SK-N-SH (cell line): ENCODE measurements around the gene SLC22A14. TPM values are rescaled to one million over a fixed set of nuclear protein-coding genes. Genes with fewer than 3 reads are reported as not detected.

Experiments
- CTCF ChIA-PET: fragments of 300-600, 350-600 bp; formaldehyde crosslinking; extraction: SDS; loops from one replicate; lab custom pipeline; 2021; lab: Yijun Ruan, JAX
- POLR2A ChIA-PET: fragments of 350-600 bp; sonication (Branson Sonifier 250); formaldehyde crosslinking; extraction: SDS; loops from one replicate; lab custom pipeline; 2020; ENCODE audit warnings: antibody characterized with exemption, inconsistent platforms; lab: Yijun Ruan, JAX
- DNase-seq: peaks from one replicate; pipeline ENCODE4 v3.0.0; 2012
- H2AFZ ChIP-seq: fragments of 200-600 bp; sonication (generic); 2 replicates; pipeline ENCODE4 v1.8.1; 2016; ENCODE audit warnings: antibody characterized with exemption, mild to moderate bottlenecking, low read depth
- H3F3A ChIP-seq: fragments of 200-600 bp; sonication (generic); replicated peaks from 2 replicates; pipeline ENCODE3; 2016; ENCODE audit warnings: antibody characterized with exemption, mild to moderate bottlenecking; ENCODE audit not compliant: insufficient read depth
- H3K27ac ChIP-seq, 2 experiments: fragments of 200-500 bp in 1 of 2; fragments of 200-600 bp in 1 of 2; sonication (Bioruptor generic) in 1 of 2; sonication (generic), shearing (Covaris generic) in 1 of 2; 2 replicates each; pipeline versions ENCODE4 v1.5.1 to v1.6.1; 2014 to 2016; ENCODE audit warnings: low read depth in 2 of 2, inconsistent platforms in 1 of 2, low read length in 1 of 2, mild to moderate bottlenecking in 1 of 2, mixed read lengths in 1 of 2
- H3K27me3 ChIP-seq: fragments of 200-600 bp; sonication (generic), shearing (Covaris generic); 2 replicates; pipeline ENCODE4 v1.6.1; 2016; ENCODE audit warnings: mixed run types; ENCODE audit not compliant: insufficient read depth
- H3K36me3 ChIP-seq, 2 experiments: fragments of 200-500 bp in 1 of 2; fragments of 200-600 bp in 1 of 2; sonication (Bioruptor generic) in 1 of 2; sonication (generic) in 1 of 2; replicated peaks in 1 of 2; 2 replicates each; pipeline versions ENCODE3 to v1.5.1; 2014 to 2016; ENCODE audit warnings: low read length in 1 of 2, mild to moderate bottlenecking in 1 of 2; ENCODE audit not compliant: insufficient read depth in 2 of 2, control insufficient read depth in 1 of 2
- H3K4me1 ChIP-seq, 2 experiments: fragments of 200-500 bp in 1 of 2; fragments of 200-600 bp in 1 of 2; sonication (Bioruptor generic) in 1 of 2; sonication (generic), shearing (Covaris generic) in 1 of 2; 2 replicates each; pipeline versions ENCODE4 v1.5.1 to v1.6.1; 2014 to 2016; ENCODE audit warnings: low read depth in 1 of 2, low read length in 1 of 2, mixed run types in 1 of 2; ENCODE audit not compliant: insufficient read depth in 2 of 2, control insufficient read depth in 1 of 2
- H3K4me2 ChIP-seq: fragments of 200-600 bp; sonication (generic), shearing (Covaris generic); 2 replicates; pipeline ENCODE4 v1.6.1; 2017; ENCODE audit warnings: mixed run types
- H3K4me3 ChIP-seq, 2 experiments: fragments of 200-500 bp in 1 of 2; fragments of 200-600 bp in 1 of 2; sonication (Bioruptor generic) in 1 of 2; sonication (generic), shearing (Covaris generic) in 1 of 2; 2 replicates each; pipeline versions ENCODE4 v1.5.1 to v1.8.1; 2014 to 2016; ENCODE audit warnings: low read depth in 2 of 2, inconsistent platforms in 1 of 2, low read length in 1 of 2, mild to moderate bottlenecking in 1 of 2, mixed read lengths in 1 of 2, moderate library complexity in 1 of 2
- H3K79me2 ChIP-seq: fragments of 200-600 bp; sonication (generic); 2 replicates; pipeline ENCODE4 v1.8.1; 2017; ENCODE audit warnings: mild to moderate bottlenecking; ENCODE audit not compliant: insufficient read depth
- H3K9ac ChIP-seq: fragments of 200-600 bp; sonication (generic); 2 replicates; pipeline ENCODE4 v1.6.1; 2017; ENCODE audit warnings: mixed run types
- H3K9me2 ChIP-seq: fragments of 200-600 bp; sonication (generic); 2 replicates; pipeline ENCODE4 v1.6.1; 2017; ENCODE audit warnings: mixed run types
- H3K9me3 ChIP-seq: fragments of 200-600 bp; sonication (generic); 2 replicates; pipeline ENCODE4 v1.6.1; 2017; ENCODE audit warnings: mixed run types, mild to moderate bottlenecking, moderate library complexity
- H4K20me1 ChIP-seq: fragments of 200-600 bp; sonication (generic); 2 replicates; pipeline ENCODE4 v1.6.1; 2017; ENCODE audit warnings: mild to moderate bottlenecking, mixed run types; ENCODE audit not compliant: insufficient read depth
- ELF1 ChIP-seq: IDR thresholded peaks from 2 replicates; pipeline ENCODE4 v1.4.0; 2012
- EZH2phosphoT487 ChIP-seq: fragments of 200-600 bp; sonication (generic); IDR thresholded peaks from 2 replicates; pipeline ENCODE4 v1.6.1; 2017; ENCODE audit warnings: low read depth, mixed run types, mild to moderate bottlenecking, antibody characterized with exemption, moderate library complexity, borderline replicate concordance
- FOSL2 ChIP-seq: IDR thresholded peaks from 2 replicates; pipeline ENCODE4 v1.4.0; 2012; ENCODE audit warnings: low read depth, mild to moderate bottlenecking, moderate library complexity, borderline replicate concordance
- FOXJ3 ChIP-seq: sonication (generic); formaldehyde crosslinking; IDR thresholded peaks from 2 replicates; pipeline ENCODE4 v1.5.1; 2020; ENCODE audit warnings: mild to moderate bottlenecking, missing genetic modification reagents
- MAX ChIP-seq: IDR thresholded peaks from 2 replicates; pipeline ENCODE4 v1.4.0; 2012; ENCODE audit warnings: low read depth
- MEF2A ChIP-seq: IDR thresholded peaks from 2 replicates; pipeline ENCODE4 v1.4.0; 2012; ENCODE audit warnings: low read depth, borderline replicate concordance
- PBX3 ChIP-seq: IDR thresholded peaks from 2 replicates; pipeline ENCODE4; 2012
- POLR2AphosphoS5 ChIP-seq: IDR thresholded peaks from 2 replicates; pipeline ENCODE4 v1.6.1; 2012; ENCODE audit warnings: low read depth, low read length
- RXRA ChIP-seq: IDR thresholded peaks from 2 replicates; pipeline ENCODE4 v1.4.0; 2012; ENCODE audit warnings: low read depth, mild to moderate bottlenecking, borderline replicate concordance
- SIN3A ChIP-seq: IDR thresholded peaks from 2 replicates; pipeline ENCODE4 v1.6.1; 2012; ENCODE audit warnings: low read depth, mild to moderate bottlenecking, low read length, moderate library complexity, borderline replicate concordance
- YY1 ChIP-seq: IDR thresholded peaks from 2 replicates; pipeline ENCODE4 v1.4.0; 2012; ENCODE audit warnings: low read depth, mild to moderate bottlenecking
- ZBTB33 ChIP-seq: IDR thresholded peaks from 2 replicates; pipeline ENCODE4 v1.4.0; 2012; ENCODE audit warnings: low read depth, borderline replicate concordance
- WGBS: methylation state at CpG from one replicate; pipeline ENCODE4 v1.1.6; 2017; ENCODE audit warnings: low lambda C conversion rate; 5-methylcytosine and 5-hydroxymethylcytosine counted together
- polyA plus RNA-seq, 3 experiments: library from polyadenylated mRNA; depleted of rRNA; stranded (reverse); fragments of >200 nt; gene quantifications; 2 replicates each; pipeline ENCODE4 v1.2.3, GENCODE V29; 2012

SLC22A14 gene
- polyA plus RNA-seq, 1 of the 3 experiments (the other 2 are of a cell fraction), result 0.16 TPM

GRCh38 chr3:38255627-38256026 is 26.5 kb upstream of the SLC22A14 start:
- no peak overlapping the region for H3K4me2 ChIP-seq
- no peak overlapping the region for H3K9ac ChIP-seq
- H3K9me2 ChIP-seq, result no peaks in the 10 kb centered on the region
- no peaks in the 10 kb centered on the region for H3K9me3 ChIP-seq
- ChIA-PET CTCF (interaction anchor here (0.7 to 3.0 kb wide), 3 partner anchors 8 to 91 kb away, joined by 3 to 8 read pairs (median 4); partner anchors contain the start of gene XYLB), POLR2A (no interaction called here)
- no peaks in the 10 kb centered on the region for H3K27me3 ChIP-seq
- H3K4me3 ChIP-seq, result no peak overlapping the region
- no peaks in the 10 kb centered on the region for H4K20me1 ChIP-seq
- no peak overlapping the region for H3K27ac ChIP-seq
- H3K79me2 ChIP-seq, result peaks cover 5% of the 10 kb centered on the region; the same call in 1 of the 2 replicates
- H2AFZ ChIP-seq, result no peak overlapping the region
- DNase-seq, result no peak
- peaks cover 4% of the 10 kb centered on the region for H3F3A ChIP-seq
- no peaks in the 10 kb centered on the region; a peak in 1 of 4 replicates for H3K4me1 ChIP-seq
- peaks cover 60 to 63% of the 10 kb centered on the region in 2 experiments for H3K36me3 ChIP-seq
- TF ChIP-seq RXRA (no peak), MEF2A (no peak), MAX (no peak), YY1 (no peak), ELF1 (no peak), FOXJ3 (CRISPR knock-in tag) (no peak), EZH2phosphoT487 (no peak), FOSL2 (no peak)
- 100% methylated on average over 1 of the region's 1 CpG for WGBS

GRCh38 chr3:38257583-38257982 is 24.5 kb upstream of the SLC22A14 start:
- DNase-seq, result no peak
- no peaks in the 10 kb centered on the region; a peak in 1 of 4 replicates for H3K4me1 ChIP-seq
- ChIA-PET CTCF (interaction anchor here (3.0 kb wide), 1 partner anchor 89 kb away, joined by 8 read pairs; the partner anchor contains the start of gene XYLB), POLR2A (no interaction called here)
- H3K9me2 ChIP-seq, result no peaks in the 10 kb centered on the region
- no peak overlapping the region for H3K4me3 ChIP-seq
- no peak overlapping the region for H3K27ac ChIP-seq
- peaks cover 43 to 45% of the 10 kb centered on the region in 2 experiments for H3K36me3 ChIP-seq
- no peaks in the 10 kb centered on the region for H3K27me3 ChIP-seq
- H3F3A ChIP-seq, result peaks cover 4% of the 10 kb centered on the region
- no peak overlapping the region for H2AFZ ChIP-seq
- TF ChIP-seq EZH2phosphoT487, result no peak
- TF ChIP-seq ZBTB33, result no peak
- TF ChIP-seq POLR2AphosphoS5, result no peak
- no peak for TF ChIP-seq PBX3
- TF ChIP-seq SIN3A, result no peak
- no peak overlapping the region for H3K9ac ChIP-seq
- no peaks in the 10 kb centered on the region for H3K9me3 ChIP-seq
- peaks cover 5% of the 10 kb centered on the region; the same call in 1 of the 2 replicates for H3K79me2 ChIP-seq
- no peak overlapping the region for H3K4me2 ChIP-seq
- no peaks in the 10 kb centered on the region for H4K20me1 ChIP-seq
- 56% methylated on average over 1 of the region's 1 CpG for WGBS
